Muscle of leg (tissue), 11 donors: Measurements from ENCODE around the gene RAB31. TPM values are rescaled to one million over a fixed set of nuclear protein-coding genes. Genes with fewer than 3 reads are reported as not detected.

Source experiments
- DNase-seq: peaks from one replicate; pipeline ENCODE4 v3.0.0; 2013
- H3K27ac ChIP-seq: one replicate; pipeline ENCODE4 v1.5.1; 2013; ENCODE audit warnings: mild to moderate bottlenecking, low read length, control low read depth
- H3K27me3 ChIP-seq: one replicate; pipeline ENCODE4 v1.6.1; 2013; ENCODE audit warnings: low read length; ENCODE audit not compliant: control insufficient read depth, insufficient read depth
- H3K36me3 ChIP-seq: one replicate; pipeline ENCODE4 v1.6.1; 2013; ENCODE audit warnings: low read length; ENCODE audit not compliant: control insufficient read depth, insufficient read depth
- H3K4me1 ChIP-seq: one replicate; pipeline ENCODE4 v1.6.1; 2013; ENCODE audit warnings: low read length; ENCODE audit not compliant: control insufficient read depth, insufficient read depth
- H3K4me3 ChIP-seq: one replicate; pipeline ENCODE4 v1.5.1; 2013; ENCODE audit warnings: low read length, control low read depth
- H3K9me3 ChIP-seq: replicated peaks from 2 replicates; pipeline ENCODE4 v1.6.1; 2013; ENCODE audit warnings: low read depth, low read length; ENCODE audit not compliant: control insufficient read depth
- WGBS: methylation state at CpG from one replicate; pipeline ENCODE4 v1.1.5; 2013; ENCODE audit warnings: missing lambda C conversion rate; ENCODE audit not compliant: insufficient coverage; 5-methylcytosine and 5-hydroxymethylcytosine counted together
- polyA plus RNA-seq, 8 donors: library from polyadenylated mRNA; unstranded; fragments of 120-200 nt; gene quantifications; one replicate each; pipeline versions ENCODE4 v1.2.1 to v1.2.3, GENCODE V29; 2013; ENCODE audit warnings: inconsistent platforms in 1 of 8, low replicate concordance in 1 of 8; ENCODE audit not compliant: insufficient read length in 8 of 8, insufficient read depth in 1 of 8
- total RNA-seq: library from RNA; stranded (reverse); fragments of 120-200 nt; gene quantifications from one replicate; pipeline ENCODE4 v1.2.4, GENCODE V29; 2013

The RAB31 gene
- total and polyA plus RNA-seq, 9 donors = 19.6 to 40.8 (median 27.6) TPM

- Histone ChIP-seq H3K4me1 (peaks cover 12% of the 10 kb centered on the region), H3K9me3 (no peaks in the 10 kb centered on the region), H3K4me3 (no peak overlapping the region), H3K27me3 (no peaks in the 10 kb centered on the region), H3K27ac (no peak overlapping the region), H3K36me3 (no peaks in the 10 kb centered on the region)
- DNase-seq = no peak
- WGBS = 89% methylated on average over 2 of the region's 3 CpGs
Observed at GRCh38 chr18:9689253-9689652, 18.8 kb upstream of the RAB31 start.

GRCh38 chr18:9690418-9691188 lies 17.5 kb upstream of the RAB31 start:
- H3K27ac ChIP-seq = no peak overlapping the region
- no CpG with 5 or more reads among the region's 3 CpGs for WGBS
- peaks cover 3% of the 10 kb centered on the region for H3K4me1 ChIP-seq
- no peak overlapping the region for H3K4me3 ChIP-seq
- no peaks in the 10 kb centered on the region for H3K27me3 ChIP-seq
- no peaks in the 10 kb centered on the region for H3K36me3 ChIP-seq
- H3K9me3 ChIP-seq = no peaks in the 10 kb centered on the region
- peak; percentile 84 for DNase-seq

GRCh38 chr18:9691235-9691634 lies 16.9 kb upstream of the RAB31 start:
- H3K9me3 ChIP-seq = no peaks in the 10 kb centered on the region
- no peaks in the 10 kb centered on the region for H3K36me3 ChIP-seq
- H3K27me3 ChIP-seq = no peaks in the 10 kb centered on the region
- no peak overlapping the region for H3K4me3 ChIP-seq
- 70% methylated on average over 1 of the region's 1 CpG for WGBS
- peaks cover 7% of the 10 kb centered on the region for H3K4me1 ChIP-seq
- DNase-seq = no peak
- no peak overlapping the region for H3K27ac ChIP-seq

DNA sequence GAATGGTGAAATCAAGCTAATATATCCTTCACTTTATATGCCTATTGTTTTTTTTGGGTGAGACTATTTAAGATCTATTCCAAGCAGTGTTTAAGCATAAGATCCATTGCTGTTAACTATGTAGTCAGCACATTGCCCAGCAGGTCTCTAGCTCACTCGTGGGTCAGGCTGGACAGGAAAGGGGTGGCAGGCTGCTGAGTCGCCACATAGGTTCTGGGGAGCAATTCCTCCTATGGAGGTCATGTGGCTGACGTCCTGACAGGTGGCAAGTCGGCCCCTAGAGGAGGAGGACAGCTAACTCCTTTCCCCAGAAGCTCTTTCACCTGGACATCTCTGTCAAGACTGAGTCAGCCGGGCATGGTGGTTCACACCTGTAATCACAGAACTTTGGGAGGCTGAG lies 13.9 kb upstream of the RAB31 start:
- Histone ChIP-seq H3K27me3 (no peaks in the 10 kb centered on the region), H3K27ac (no peak overlapping the region), H3K4me1 (peaks cover 8% of the 10 kb centered on the region), H3K36me3 (no peaks in the 10 kb centered on the region), H3K4me3 (no peak overlapping the region), H3K9me3 (no peaks in the 10 kb centered on the region)
- DNase-seq = no peak
- WGBS = 59% methylated on average over 2 of the region's 5 CpGs

- DNase-seq = no peak
- Histone ChIP-seq H3K4me1 (peaks cover 8% of the 10 kb centered on the region), H3K27ac (no peak overlapping the region), H3K4me3 (no peak overlapping the region), H3K36me3 (no peaks in the 10 kb centered on the region), H3K9me3 (no peaks in the 10 kb centered on the region), H3K27me3 (no peaks in the 10 kb centered on the region)
- 33% methylated on average over 2 of the region's 3 CpGs for WGBS
Observed at GRCh38 chr18:9694952-9695495, 13.1 kb upstream of the RAB31 start.

DNA sequence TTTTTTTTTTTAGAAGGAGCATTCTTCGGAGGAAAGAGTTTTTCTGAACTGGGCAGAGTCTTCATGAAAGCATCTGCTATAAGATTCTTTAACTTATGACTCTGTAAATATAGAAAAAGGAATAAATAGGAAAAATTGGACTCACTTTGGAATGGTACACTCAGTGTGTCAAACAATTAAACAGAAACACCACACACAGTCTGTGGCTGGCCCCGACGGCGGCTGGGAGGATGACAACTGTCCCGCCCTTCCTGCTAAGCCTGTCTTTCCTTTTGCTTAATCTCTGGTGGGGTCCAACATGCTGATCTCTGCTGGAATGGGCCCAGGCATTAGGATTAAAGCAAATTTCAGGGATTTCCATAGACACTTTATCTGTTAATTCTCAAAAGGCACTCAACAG lies 12.5 kb upstream of the RAB31 start:
- WGBS = no CpG with 5 or more reads among the region's 5 CpGs

GRCh38 chr18:9696112-9696511 lies 12.0 kb upstream of the RAB31 start:
- DNase-seq = no peak
- Histone ChIP-seq H3K4me1 (peaks cover 8% of the 10 kb centered on the region), H3K9me3 (no peaks in the 10 kb centered on the region), H3K36me3 (no peaks in the 10 kb centered on the region), H3K27me3 (no peaks in the 10 kb centered on the region), H3K4me3 (no peak overlapping the region), H3K27ac (no peak overlapping the region)
- WGBS = 100% methylated on average over 1 of the region's 2 CpGs

More for the DNA sequence above, 12.5 kb upstream of the RAB31 start:
- Histone ChIP-seq H3K27ac (no peak overlapping the region), H3K27me3 (no peaks in the 10 kb centered on the region), H3K9me3 (no peaks in the 10 kb centered on the region), H3K4me3 (no peak overlapping the region), H3K36me3 (no peaks in the 10 kb centered on the region), H3K4me1 (peaks cover 8% of the 10 kb centered on the region)
- no peak for DNase-seq

DNA sequence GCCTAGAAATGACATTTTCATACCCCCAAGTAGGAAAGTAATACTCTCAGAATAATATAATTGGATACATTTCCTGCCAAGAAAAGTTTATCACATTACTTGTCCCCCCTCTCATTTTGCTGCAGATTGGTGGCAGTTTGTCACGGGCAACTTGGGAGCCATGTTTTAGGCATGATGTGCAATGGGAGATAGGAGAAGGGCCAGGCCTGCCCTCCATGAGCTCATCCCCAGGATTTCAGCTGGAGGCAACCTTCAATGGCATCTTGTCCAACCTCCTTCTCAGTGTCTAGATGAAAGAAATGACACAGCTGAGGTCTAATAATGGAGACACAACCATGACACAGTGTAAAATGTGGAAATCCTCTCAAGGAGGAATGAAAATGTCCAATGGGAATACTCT lies 11.4 kb upstream of the RAB31 start:
- no peak for DNase-seq
- H3K36me3 ChIP-seq = no peaks in the 10 kb centered on the region
- peaks cover 8% of the 10 kb centered on the region for H3K4me1 ChIP-seq
- no peaks in the 10 kb centered on the region for H3K27me3 ChIP-seq
- H3K4me3 ChIP-seq = no peak overlapping the region
- H3K9me3 ChIP-seq = no peaks in the 10 kb centered on the region
- no CpG with 5 or more reads among the region's 1 CpG for WGBS
- H3K27ac ChIP-seq = no peak overlapping the region

DNA sequence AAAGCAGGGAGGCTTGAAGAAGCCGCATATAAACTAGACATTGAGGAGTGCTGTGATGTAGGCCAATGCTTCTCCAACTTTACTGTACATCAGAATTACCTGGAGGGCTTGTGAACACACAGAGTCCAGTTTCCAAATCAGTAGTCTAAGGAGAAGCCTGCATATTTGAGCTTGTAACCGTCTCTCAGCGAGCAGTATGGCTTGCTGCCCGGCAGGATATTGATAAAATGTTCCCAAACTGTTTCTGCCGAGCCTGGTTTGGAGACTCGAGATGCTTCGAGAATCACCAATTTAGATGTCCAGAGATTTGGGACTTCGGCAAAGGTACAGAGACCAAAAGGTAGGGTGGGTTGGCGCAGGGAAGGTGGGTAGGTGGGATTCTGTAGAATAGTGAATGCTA lies 11.0 kb upstream of the RAB31 start:
- peak; percentile 45 for DNase-seq
- no peaks in the 10 kb centered on the region for H3K36me3 ChIP-seq
- 38% methylated on average over 9 of the region's 9 CpGs for WGBS
- no peak overlapping the region for H3K4me3 ChIP-seq
- H3K9me3 ChIP-seq = no peaks in the 10 kb centered on the region
- peaks cover 8% of the 10 kb centered on the region for H3K4me1 ChIP-seq
- no peaks in the 10 kb centered on the region for H3K27me3 ChIP-seq
- no peak overlapping the region for H3K27ac ChIP-seq

DNA sequence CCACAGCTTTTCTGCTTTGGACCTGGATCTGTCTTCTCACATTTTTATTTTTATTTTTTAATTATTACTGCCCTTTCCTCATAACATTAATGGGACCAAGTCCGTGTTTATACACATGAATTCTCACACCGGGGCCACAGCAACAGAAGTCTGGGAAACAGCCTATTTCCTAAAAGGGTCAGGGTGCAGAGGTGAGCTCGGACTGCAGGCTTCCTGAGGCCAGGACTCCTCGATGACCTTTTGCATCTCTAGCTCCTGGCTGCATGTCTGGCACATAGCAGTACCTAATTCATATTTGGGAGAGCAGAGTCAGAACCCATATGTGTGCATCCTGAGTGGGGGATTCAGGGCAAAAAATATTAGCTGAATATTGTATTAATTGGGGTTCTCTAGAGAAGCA lies 9.6 kb upstream of the RAB31 start:
- H3K9me3 ChIP-seq = no peaks in the 10 kb centered on the region
- no peak overlapping the region for H3K4me3 ChIP-seq
- no peak overlapping the region for H3K27ac ChIP-seq
- peaks cover 8% of the 10 kb centered on the region for H3K4me1 ChIP-seq
- no peaks in the 10 kb centered on the region for H3K27me3 ChIP-seq
- 90% methylated on average over 2 of the region's 4 CpGs for WGBS
- DNase-seq = no peak
- no peaks in the 10 kb centered on the region for H3K36me3 ChIP-seq
